Heart left ventricle (tissue), 13 donors: ENCODE results near the gene PRPF38B.

Experiments used
- CTCF ChIP-seq, 12 donors: fragments of 200-600 bp; sonication (generic) in 4 of 12; IDR thresholded peaks; one replicate each; pipeline versions ENCODE4 v1.5.0 to v1.8.0; 2018 to 2022; ENCODE audit warnings: antibody characterized with exemption in 12 of 12, mild to moderate bottlenecking in 5 of 12
- POLR2A ChIP-seq, 2 donors: fragments of 450-650 bp; IDR thresholded peaks; one replicate each; pipeline ENCODE4 v1.6.1; 2017; ENCODE audit warnings: antibody characterized with exemption in 2 of 2, mild to moderate bottlenecking in 2 of 2, moderate library complexity in 2 of 2
- donor health status: ischemic (EF 13 %, LVEDD 7.1; RV severe dilation, severe dysfunction).
- donor health status: DM: no; HTN: yes; CAD: no.
- donor health status: DM: no; HTN: no; CAD: no.
- donor health status: ischemic (EF 25% LVEDD 6.9; RV normal size, moderate dysfunction).
- donor health status: ischemic (EF 25% LVEDD 5.7; RV mildly dilated, moderate dysfunction).
- donor health status: ischemic (EF 35%, LVEDD 5.7; RV mildly dilated, moderate dysfunction).
- donor health status: nonischemic (EF 11% LVEDD 7.7; RV severe dilation, severe dysfunction).
- donor health status: DM: yes; HTN: yes; CAD: no.
- donor health status: PGD.
- donor health status: ischemic (EF 29% LVEDD 5.4; RV normal size, mild dysfunction).
- donor health status: nonischemic (EF 23%, LVEDD 6.1; RV moderate dilation, normal function).

- no peak for TF ChIP-seq CTCF (IDR thresholded peaks at IDR 0.05)
- TF ChIP-seq POLR2A (IDR thresholded peaks at IDR 0.05): no peak
Observed at GRCh38 chr1:108668777-108669176, 23.3 kb upstream of the PRPF38B start.
